ENCODE measurements around the gene SLC27A2.

The SLC27A2 gene

DNA sequence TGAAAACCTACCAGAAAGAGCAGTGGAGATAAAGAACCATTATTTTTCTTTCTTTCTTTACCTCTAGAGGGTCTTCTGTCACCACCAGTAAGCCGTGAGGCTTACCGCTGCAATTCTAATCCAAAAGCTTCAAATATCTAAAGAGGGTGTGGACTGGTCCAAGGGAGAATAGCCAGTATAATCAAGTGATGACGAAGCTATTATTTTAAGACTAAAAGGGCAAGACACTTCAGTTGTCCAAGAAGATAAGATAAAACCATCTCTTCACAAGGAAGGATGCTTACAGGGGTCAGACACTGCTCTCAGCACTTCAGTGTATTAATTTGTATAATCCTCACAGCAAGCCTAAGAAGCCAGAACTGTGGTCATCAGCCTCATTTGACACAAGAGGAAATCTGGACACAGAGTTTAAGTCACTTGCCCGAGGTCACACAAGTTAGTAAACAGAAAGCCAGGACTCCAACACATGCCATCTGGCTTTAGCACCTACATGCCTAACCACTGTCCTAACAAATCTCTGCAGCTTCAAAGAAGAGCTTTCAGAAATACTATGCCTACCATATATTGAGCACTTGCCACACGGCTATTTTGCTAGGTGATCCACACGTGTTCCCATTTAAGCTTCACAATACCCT lies 68.9 kb downstream of the SLC27A2 start:
- no peak for TF ChIP-seq CTCF (conservative IDR thresholded peaks at IDR 0.05)
- no peak overlapping the region for H3K27ac ChIP-seq

- TF ChIP-seq CTCF (conservative IDR thresholded peaks at IDR 0.05), result no peak
- no peak overlapping the region for H3K27ac ChIP-seq
Measured at GRCh38 chr15:50251638-50252182, 69.7 kb downstream of the SLC27A2 start.

DNA sequence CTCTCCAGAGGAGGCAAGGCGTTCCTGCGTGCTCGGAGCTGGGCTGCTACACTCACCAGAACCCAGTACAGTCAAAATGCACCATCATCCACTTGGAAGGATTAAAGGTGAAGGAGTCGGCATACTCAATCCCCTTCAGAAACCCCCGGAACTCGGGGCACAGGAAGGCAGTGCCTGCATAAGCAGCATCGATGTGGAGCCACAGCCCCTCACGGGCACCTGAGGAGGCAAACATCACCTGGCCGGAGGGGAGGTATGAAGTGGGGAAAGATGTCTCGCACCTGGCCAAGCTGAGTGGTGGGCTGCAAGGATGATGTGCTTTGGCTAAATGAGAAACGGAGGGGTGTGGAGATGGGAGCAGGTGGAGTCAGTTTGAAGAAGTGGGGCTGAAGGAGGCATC lies 70.6 kb downstream of the SLC27A2 start:
- no peak overlapping the region for H3K27ac ChIP-seq
- TF ChIP-seq CTCF (conservative IDR thresholded peaks at IDR 0.05), result no peak

- TF ChIP-seq CTCF (conservative IDR thresholded peaks at IDR 0.05), result no peak
- H3K27ac ChIP-seq, result no peak overlapping the region
Measured at GRCh38 chr15:50256188-50257041, 74.4 kb downstream of the SLC27A2 start.

DNA sequence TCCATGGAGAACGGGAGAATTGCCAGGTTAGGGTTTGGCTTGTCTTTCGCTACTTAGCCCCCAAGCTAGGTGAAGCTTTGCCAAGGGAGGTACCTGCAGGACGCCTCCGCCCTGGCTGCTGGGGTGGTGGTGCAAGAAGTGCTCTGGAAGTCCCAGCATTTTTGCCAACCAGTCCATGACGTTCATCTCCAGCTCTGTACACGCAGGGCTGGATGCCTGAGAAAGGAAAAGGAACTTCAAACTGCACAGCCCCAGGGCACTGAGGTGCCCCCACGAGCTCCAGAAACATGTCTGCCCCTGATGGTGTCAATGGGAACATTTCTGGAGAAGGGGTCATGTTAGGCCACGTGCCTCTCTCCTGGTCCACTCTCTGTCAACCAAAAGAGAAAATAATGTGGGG lies 75.3 kb downstream of the SLC27A2 start:
- no peak for TF ChIP-seq CTCF (conservative IDR thresholded peaks at IDR 0.05)
- H3K27ac ChIP-seq, result no peak overlapping the region

DNA sequence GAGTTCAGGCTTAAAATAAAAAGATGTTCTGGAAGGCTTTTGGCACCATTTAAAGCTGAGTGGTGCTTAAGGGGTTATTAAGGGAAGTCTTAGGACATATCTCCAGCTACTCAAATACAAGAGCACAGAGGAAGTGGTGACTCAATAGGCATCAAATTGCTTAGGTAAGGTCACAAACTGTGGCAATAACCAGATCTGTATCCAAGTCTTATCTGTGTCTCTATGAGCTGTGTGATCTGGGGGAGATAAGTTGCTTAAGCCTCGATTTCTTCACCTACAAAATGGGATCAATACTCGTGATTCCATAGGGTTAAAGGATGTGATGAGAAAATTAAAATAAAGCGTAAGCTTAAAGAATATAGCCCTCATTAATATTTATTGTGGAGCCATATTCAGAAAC lies 75.9 kb downstream of the SLC27A2 start:
- no peak for TF ChIP-seq CTCF (conservative IDR thresholded peaks at IDR 0.05)
- H3K27ac ChIP-seq, result no peak overlapping the region

DNA sequence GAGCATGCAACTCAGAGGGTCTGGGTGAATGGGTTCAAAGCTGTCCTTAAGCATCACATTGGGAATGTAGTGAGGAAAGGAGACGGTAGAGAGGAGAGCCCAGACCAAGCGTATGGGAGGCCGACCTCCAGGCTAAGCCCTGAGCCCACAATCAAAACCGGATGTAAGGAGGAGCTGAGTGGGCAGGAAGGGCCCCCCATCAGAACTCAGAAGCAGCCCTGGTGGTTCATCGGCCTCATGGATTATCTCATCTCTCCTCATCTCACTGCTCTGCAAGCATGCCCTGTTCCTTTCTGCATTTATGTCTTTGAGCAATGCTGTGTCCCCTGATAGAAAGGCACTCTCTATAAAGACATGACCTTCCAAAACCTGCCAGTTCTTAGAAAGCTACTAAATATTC lies 77.3 kb downstream of the SLC27A2 start:
- no peak for TF ChIP-seq CTCF (conservative IDR thresholded peaks at IDR 0.05)
- H3K27ac ChIP-seq, result no peak overlapping the region

Measured in VCaP (cell line).